HEK293 (cell line): ENCODE results near the gene NRIP2.
A peak's percentile ranks its signal among the peaks of the same experiment; 100 is the strongest.

ENCODE experiments used
- CTCF ChIA-PET: fragments of 350-600 bp; formaldehyde crosslinking; extraction: SDS; loops from one replicate; lab custom pipeline; 2021; ENCODE audit warnings: antibody characterized with exemption; lab: Yijun Ruan, JAX
- POLR2A ChIA-PET: fragments of 300-600 bp; formaldehyde crosslinking; extraction: SDS; loops from one replicate; lab custom pipeline; 2020; ENCODE audit warnings: antibody characterized with exemption, inconsistent platforms; lab: Yijun Ruan, JAX
- H3K27ac ChIP-seq: fragments of 200-500 bp; sonication (Bioruptor generic); 2 replicates; pipeline ENCODE4 v1.5.1; 2014; ENCODE audit warnings: low read depth, low read length, control low read depth, inconsistent platforms; ENCODE audit errors: extremely low read depth
- H3K36me3 ChIP-seq, 2 experiments: fragments of 200-500 bp in 1 of 2; sonication (Bioruptor generic) in 1 of 2; 1 replicate in 1 of 2; 2 replicates in 1 of 2; pipeline ENCODE4 v1.5.1; 2014 to 2017; ENCODE audit warnings: inconsistent platforms in 2 of 2, low read length in 2 of 2; ENCODE audit not compliant: control insufficient read depth in 2 of 2, insufficient read depth in 1 of 2
- H3K4me1 ChIP-seq: fragments of 200-500 bp; sonication (Bioruptor generic); 2 replicates; pipeline ENCODE4 v1.5.1; 2014; ENCODE audit warnings: mild to moderate bottlenecking, low read length, inconsistent platforms; ENCODE audit not compliant: control insufficient read depth, insufficient read depth
- H3K4me3 ChIP-seq: 2 replicates; pipeline ENCODE4 v1.5.1; 2011; ENCODE audit warnings: low read depth, mild to moderate bottlenecking, control low read depth, low read length, moderate library complexity
- H3K9me3 ChIP-seq: fragments of 200-500 bp; sonication (Bioruptor generic); 2 replicates; pipeline ENCODE4 v1.5.1; 2014; ENCODE audit warnings: low read depth, low read length, inconsistent platforms; ENCODE audit not compliant: control insufficient read depth, insufficient read depth
- EGR2 ChIP-seq: fragments of 450-650 bp; formaldehyde crosslinking; IDR thresholded peaks from 2 replicates; pipeline ENCODE4 v1.5.1; 2016; ENCODE audit warnings: low read depth, missing biosample characterization, missing genetic modification characterization
- FEZF1 ChIP-seq: fragments of 450-650 bp; formaldehyde crosslinking; IDR thresholded peaks from 2 replicates; pipeline ENCODE4 v1.5.1; 2016; ENCODE audit warnings: missing biosample characterization, missing genetic modification characterization
- GLIS1 ChIP-seq: fragments of 450-650 bp; formaldehyde crosslinking; IDR thresholded peaks from 2 replicates; pipeline ENCODE4 v1.5.1; 2016; ENCODE audit warnings: missing biosample characterization, missing genetic modification characterization
- GLIS2 ChIP-seq: fragments of 450-650 bp; formaldehyde crosslinking; IDR thresholded peaks from 2 replicates; pipeline ENCODE4 v1.5.1; 2016; ENCODE audit warnings: missing biosample characterization, missing genetic modification characterization
- KLF16 ChIP-seq: fragments of 450-650 bp; formaldehyde crosslinking; IDR thresholded peaks from 2 replicates; pipeline ENCODE4 v1.5.1; 2017; ENCODE audit warnings: missing biosample characterization, missing genetic modification characterization
- KLF17 ChIP-seq: fragments of 450-650 bp; formaldehyde crosslinking; IDR thresholded peaks from 2 replicates; pipeline ENCODE4 v1.5.1; 2016; ENCODE audit warnings: missing biosample characterization, missing genetic modification characterization
- PATZ1 ChIP-seq: fragments of 450-650 bp; formaldehyde crosslinking; IDR thresholded peaks from 2 replicates; pipeline ENCODE4 v1.5.1; 2016; ENCODE audit warnings: missing biosample characterization, missing genetic modification characterization
- SP3 ChIP-seq: fragments of 450-650 bp; formaldehyde crosslinking; IDR thresholded peaks from 2 replicates; pipeline ENCODE4 v1.5.1; 2016; ENCODE audit warnings: missing biosample characterization, missing genetic modification characterization
- ZBTB17 ChIP-seq: fragments of 450-650 bp; formaldehyde crosslinking; IDR thresholded peaks from 2 replicates; pipeline ENCODE4 v1.5.1; 2016; ENCODE audit warnings: missing biosample characterization, missing genetic modification characterization
- ZBTB49 ChIP-seq: fragments of 450-650 bp; formaldehyde crosslinking; IDR thresholded peaks from 2 replicates; pipeline ENCODE4 v1.5.1; 2016; ENCODE audit warnings: missing biosample characterization, missing genetic modification characterization, low read depth
- ZFHX2 ChIP-seq: fragments of 450-650 bp; formaldehyde crosslinking; conservative IDR thresholded peaks from 2 replicates; pipeline ENCODE4 v1.5.1; 2016; ENCODE audit warnings: missing biosample characterization, missing genetic modification characterization
- ZIC2 ChIP-seq: fragments of 450-650 bp; formaldehyde crosslinking; IDR thresholded peaks from 2 replicates; pipeline ENCODE4 v1.5.1; 2016; ENCODE audit warnings: missing biosample characterization, missing genetic modification characterization
- ZNF10 ChIP-seq: fragments of 450-650 bp; formaldehyde crosslinking; IDR thresholded peaks from 2 replicates; pipeline ENCODE4 v1.5.1; 2017; ENCODE audit warnings: missing biosample characterization, missing genetic modification characterization
- ZNF146 ChIP-seq: fragments of 450-650 bp; formaldehyde crosslinking; IDR thresholded peaks from 2 replicates; pipeline ENCODE4 v1.5.1; 2016; ENCODE audit warnings: missing biosample characterization, missing genetic modification characterization
- ZNF223 ChIP-seq: fragments of 450-650 bp; formaldehyde crosslinking; IDR thresholded peaks from 2 replicates; pipeline ENCODE4 v1.5.1; 2016; ENCODE audit warnings: missing biosample characterization, missing genetic modification characterization
- ZNF398 ChIP-seq: fragments of 450-650 bp; formaldehyde crosslinking; IDR thresholded peaks from 2 replicates; pipeline ENCODE4 v1.5.1; 2017; ENCODE audit warnings: missing biosample characterization, missing genetic modification characterization
- ZNF423 ChIP-seq: fragments of 450-650 bp; formaldehyde crosslinking; IDR thresholded peaks from 2 replicates; pipeline ENCODE4 v1.5.1; 2016; ENCODE audit warnings: missing biosample characterization, missing genetic modification characterization
- ZNF555 ChIP-seq: fragments of 450-650 bp; formaldehyde crosslinking; conservative IDR thresholded peaks from 2 replicates; pipeline ENCODE4 v1.5.1; 2017; ENCODE audit warnings: missing biosample characterization, mild to moderate bottlenecking, missing genetic modification characterization, inconsistent platforms
- ZNF623 ChIP-seq: fragments of 450-650 bp; formaldehyde crosslinking; IDR thresholded peaks from 2 replicates; pipeline ENCODE4 v1.5.1; 2016; ENCODE audit warnings: missing biosample characterization, missing genetic modification characterization
- ZNF654 ChIP-seq: fragments of 450-650 bp; formaldehyde crosslinking; IDR thresholded peaks from 2 replicates; pipeline ENCODE4 v1.5.1; 2016; ENCODE audit warnings: low read depth, missing biosample characterization, missing genetic modification characterization
- ZNF747 ChIP-seq: fragments of 450-650 bp; formaldehyde crosslinking; IDR thresholded peaks from 2 replicates; pipeline ENCODE4 v1.5.1; 2016; ENCODE audit warnings: missing biosample characterization, missing genetic modification characterization
- ZNF843 ChIP-seq: fragments of 450-650 bp; formaldehyde crosslinking; IDR thresholded peaks from 2 replicates; pipeline ENCODE4 v1.5.1; 2016; ENCODE audit warnings: missing biosample characterization, missing genetic modification characterization
- ZSCAN4 ChIP-seq: fragments of 450-650 bp; formaldehyde crosslinking; IDR thresholded peaks from 2 replicates; pipeline ENCODE4 v1.5.1; 2017; ENCODE audit warnings: missing biosample characterization, missing genetic modification characterization

The NRIP2 gene

GRCh38 chr12:2834581-2835491, at the start of gene NRIP2:
TSS of gene NRIP2 (minus strand) at chr12:2835035. CDS start at chr12:2834983, 52 bp downstream.
- Histone ChIP-seq H3K4me1 (no peaks in the 10 kb centered on the region), H3K27ac (no peak within 1 kb of the TSS), H3K9me3 (no peaks in the 10 kb centered on the region), H3K36me3 (peaks cover 0 to 24% of the 10 kb centered on the region in 2 experiments; a peak in 2 of 3 replicates), H3K4me3 (no peak within 1 kb of the TSS)
- CTCF ChIA-PET, result interaction anchor here (0.9 to 2.2 kb wide), 2 partner anchors 11 to 51 kb away, joined by 3 to 8 read pairs; no protein-coding TSS in a partner anchor
- POLR2A ChIA-PET, result no interaction called here
- peak; percentile 82 for TF ChIP-seq GLIS1
- TF ChIP-seq ZBTB49 (tag by site-specific recombination), result no peak
- TF ChIP-seq SP3 (tag by site-specific recombination), result no peak
- peak; percentile 31; the same call in 1 of the 2 replicates for TF ChIP-seq ZNF423 (tag by site-specific recombination)
- TF ChIP-seq KLF16 (tag by site-specific recombination), result no peak
- TF ChIP-seq ZNF398 (tag by site-specific recombination), result peak; percentile 22; the same call in 1 of the 2 replicates
- peak; percentile 89 for TF ChIP-seq ZFHX2 (tag by site-specific recombination)
- TF ChIP-seq ZSCAN4 (tag by site-specific recombination), result peak; percentile 61
- peak; percentile 73 for TF ChIP-seq EGR2
- TF ChIP-seq ZNF747, result no peak
- TF ChIP-seq ZNF223 (tag by site-specific recombination), result no peak
- peak; percentile 71 for TF ChIP-seq ZIC2
- TF ChIP-seq KLF17 (tag by site-specific recombination), result peak; percentile 86
- no peak for TF ChIP-seq ZNF623
- peak; percentile 32; the same call in 1 of the 2 replicates for TF ChIP-seq GLIS2 (tag by site-specific recombination)

- CTCF ChIA-PET, result interaction anchor here (0.6 to 0.7 kb wide), 2 partner anchors 155 to 171 kb away, joined by 3 read pairs; no protein-coding TSS in a partner anchor
- Histone ChIP-seq H3K9me3 (no peaks in the 10 kb centered on the region), H3K4me3 (no peak overlapping the region), H3K27ac (no peak overlapping the region), H3K36me3 (peaks cover 16 to 27% of the 10 kb centered on the region in 2 experiments; a peak in 2 of 3 replicates), H3K4me1 (peaks cover 13% of the 10 kb centered on the region)
- POLR2A ChIA-PET, result interaction anchor here (2.7 kb wide), 1 partner anchor 11 kb away, joined by 7 read pairs; the partner anchor contains the start of gene TULP3
- TF ChIP-seq ZNF146 (tag by site-specific recombination), result no peak
- TF ChIP-seq ZNF555 (tag by site-specific recombination), result no peak
- no peak for TF ChIP-seq FEZF1 (tag by site-specific recombination)
- no peak for TF ChIP-seq ZNF10
- no peak for TF ChIP-seq ZNF843
- TF ChIP-seq ZBTB17 (tag by site-specific recombination), result no peak
- no peak for TF ChIP-seq ZBTB49 (tag by site-specific recombination)
- TF ChIP-seq ZNF654, result no peak
- no peak for TF ChIP-seq PATZ1 (tag by site-specific recombination)
These were observed 45.0 kb upstream of the NRIP2 start for GRCh38 chr12:2879853-2880252.
